GM21381 (cell line): ENCODE data around the gene WWOX.
"Not testable (repeated sequence)": the region's sequence is repeated elsewhere in the genome, so short reads cannot be mapped to it uniquely, and the experiment has no call there.

Source experiments
- ATAC-seq: cut with Tn5 transposase; IDR thresholded peaks from one replicate; pipeline ENCODE4 v1.9.1; 2021; ENCODE audit warnings: mild to moderate bottlenecking, moderate library complexity; ENCODE audit not compliant: unreplicated experiment

WWOX gene

GRCh38 chr16:78666318-78666717, 566.9 kb downstream of the WWOX start:
- ATAC-seq = no peak

- ATAC-seq = no peak
Measured at GRCh38 chr16:78667675-78668074, 568.2 kb downstream of the WWOX start.

GRCh38 chr16:78668393-78668792, 568.9 kb downstream of the WWOX start:
- ATAC-seq = no peak

GRCh38 chr16:78669994-78670393, 570.5 kb downstream of the WWOX start:
- no peak for ATAC-seq

GRCh38 chr16:78672779-78673556, 573.5 kb downstream of the WWOX start:
- no peak for ATAC-seq

- no peak for ATAC-seq
Measured at GRCh38 chr16:78673884-78674283, 574.4 kb downstream of the WWOX start.

GRCh38 chr16:78675312-78675711, 575.9 kb downstream of the WWOX start:
- ATAC-seq = no peak

- no peak for ATAC-seq
Measured at GRCh38 chr16:78675951-78676792, 576.7 kb downstream of the WWOX start.

- ATAC-seq = no peak
Measured at GRCh38 chr16:78677181-78677731, 577.8 kb downstream of the WWOX start.

- no peak for ATAC-seq
Measured at GRCh38 chr16:78679546-78679945, 580.1 kb downstream of the WWOX start.

- ATAC-seq = no peak
Measured at GRCh38 chr16:78681743-78682142, 582.3 kb downstream of the WWOX start.

- no peak for ATAC-seq
Measured at GRCh38 chr16:78684030-78684611, 584.7 kb downstream of the WWOX start.

- ATAC-seq = no peak
Measured at GRCh38 chr16:78684655-78685375, 585.4 kb downstream of the WWOX start.

GRCh38 chr16:78686601-78687000, 587.1 kb downstream of the WWOX start:
- ATAC-seq = no peak

- no peak for ATAC-seq
Measured at GRCh38 chr16:78689028-78689427, 589.6 kb downstream of the WWOX start.

GRCh38 chr16:78689536-78689935, 590.1 kb downstream of the WWOX start:
- ATAC-seq = no peak

- ATAC-seq = no peak
Measured at GRCh38 chr16:78690510-78690909, 591.1 kb downstream of the WWOX start.

GRCh38 chr16:78691746-78692145, 592.3 kb downstream of the WWOX start:
- ATAC-seq = not testable (repeated sequence)

GRCh38 chr16:78693496-78693895, 594.0 kb downstream of the WWOX start:
- no peak for ATAC-seq

- ATAC-seq = no peak
Measured at GRCh38 chr16:78694414-78694813, 595.0 kb downstream of the WWOX start.

GRCh38 chr16:78695391-78695790, 595.9 kb downstream of the WWOX start:
- ATAC-seq = no peak
